GM21447 (cell line): ENCODE results near the gene CHEK1.

Experiments used
- ATAC-seq: cut with Tn5 transposase; IDR thresholded peaks from one replicate; pipeline ENCODE4 v1.9.1; 2021; ENCODE audit not compliant: unreplicated experiment

CHEK1 gene

GRCh38 chr11:125625630-125626287 lies 796 bp downstream of the CHEK1 start:
- ATAC-seq, result peak; percentile 78

- peak; percentile 40 for ATAC-seq
Observed at GRCh38 chr11:125626288-125626950, 1.5 kb downstream of the CHEK1 start.

- no peak for ATAC-seq
Observed at GRCh38 chr11:125627236-125627910, 2.4 kb downstream of the CHEK1 start.

- no peak for ATAC-seq
Observed at GRCh38 chr11:125637840-125638239, 12.9 kb downstream of the CHEK1 start.

- no peak for ATAC-seq
Observed at GRCh38 chr11:125638315-125638714, 13.4 kb downstream of the CHEK1 start.

GRCh38 chr11:125645871-125646270 lies 20.9 kb downstream of the CHEK1 start:
- no peak for ATAC-seq

- no peak for ATAC-seq
Observed at GRCh38 chr11:125649465-125650166, 24.7 kb downstream of the CHEK1 start.

GRCh38 chr11:125662689-125663088 lies 37.7 kb downstream of the CHEK1 start:
- ATAC-seq, result no peak

GRCh38 chr11:125663910-125664309 lies 38.9 kb downstream of the CHEK1 start:
- ATAC-seq, result no peak

- ATAC-seq, result no peak
Observed at GRCh38 chr11:125667151-125667550, 42.2 kb downstream of the CHEK1 start.

GRCh38 chr11:125670172-125670571 lies 45.2 kb downstream of the CHEK1 start:
- no peak for ATAC-seq

GRCh38 chr11:125671561-125671960 lies 46.6 kb downstream of the CHEK1 start:
- ATAC-seq, result no peak

- ATAC-seq, result no peak
Observed at GRCh38 chr11:125674210-125674609, 49.2 kb downstream of the CHEK1 start.

GRCh38 chr11:125675196-125675595 lies 50.2 kb downstream of the CHEK1 start:
- ATAC-seq, result no peak

- no peak for ATAC-seq
Observed at GRCh38 chr11:125679397-125679796, 54.4 kb downstream of the CHEK1 start.

- ATAC-seq, result no peak
Observed at GRCh38 chr11:125679837-125680236, 54.9 kb downstream of the CHEK1 start.

- no peak for ATAC-seq
Observed at GRCh38 chr11:125680747-125681146, 55.8 kb downstream of the CHEK1 start, which contains the start of gene ACRV1. Gene ACRV1 (minus strand): TSS chr11:125680847. CDS start chr11:125680780, 67 bp downstream.

- no peak for ATAC-seq
Observed at GRCh38 chr11:125685228-125685627, 60.3 kb downstream of the CHEK1 start.

GRCh38 chr11:125688066-125688465 lies 63.1 kb downstream of the CHEK1 start:
- ATAC-seq, result no peak

- ATAC-seq, result no peak
Observed at GRCh38 chr11:125688632-125689031, 63.7 kb downstream of the CHEK1 start.

GRCh38 chr11:125689274-125689859 lies 64.4 kb downstream of the CHEK1 start:
- no peak for ATAC-seq
